Measurements from ENCODE around the gene S1PR1. TPM values are rescaled to one million over a fixed set of nuclear protein-coding genes. Genes with fewer than 3 reads are reported as not detected.

Gene S1PR1
- total RNA-seq, 6 donors from 2014 or later, result 18.9 to 130 (median 76.5) TPM

DNA sequence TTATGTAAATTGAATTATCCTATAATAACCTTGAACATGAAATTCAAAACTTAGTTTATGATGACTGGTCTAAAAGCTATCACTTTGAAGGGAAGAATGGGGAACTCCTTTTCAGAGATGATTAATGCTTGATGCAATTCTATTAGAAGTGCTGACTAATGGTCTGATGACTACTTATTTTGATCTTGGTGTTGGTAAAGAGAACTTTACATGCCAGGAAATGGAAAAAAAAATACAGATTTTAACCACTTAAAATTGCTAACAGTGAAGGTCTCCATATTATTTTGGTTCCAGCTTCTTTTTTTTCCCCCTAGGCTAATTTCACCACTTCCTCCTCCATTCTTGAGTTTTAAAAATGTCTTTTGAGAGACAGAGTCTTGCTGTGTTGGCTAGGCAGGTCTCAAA lies 22.9 kb downstream of the S1PR1 start:
- TF ChIP-seq, protein P1, sequence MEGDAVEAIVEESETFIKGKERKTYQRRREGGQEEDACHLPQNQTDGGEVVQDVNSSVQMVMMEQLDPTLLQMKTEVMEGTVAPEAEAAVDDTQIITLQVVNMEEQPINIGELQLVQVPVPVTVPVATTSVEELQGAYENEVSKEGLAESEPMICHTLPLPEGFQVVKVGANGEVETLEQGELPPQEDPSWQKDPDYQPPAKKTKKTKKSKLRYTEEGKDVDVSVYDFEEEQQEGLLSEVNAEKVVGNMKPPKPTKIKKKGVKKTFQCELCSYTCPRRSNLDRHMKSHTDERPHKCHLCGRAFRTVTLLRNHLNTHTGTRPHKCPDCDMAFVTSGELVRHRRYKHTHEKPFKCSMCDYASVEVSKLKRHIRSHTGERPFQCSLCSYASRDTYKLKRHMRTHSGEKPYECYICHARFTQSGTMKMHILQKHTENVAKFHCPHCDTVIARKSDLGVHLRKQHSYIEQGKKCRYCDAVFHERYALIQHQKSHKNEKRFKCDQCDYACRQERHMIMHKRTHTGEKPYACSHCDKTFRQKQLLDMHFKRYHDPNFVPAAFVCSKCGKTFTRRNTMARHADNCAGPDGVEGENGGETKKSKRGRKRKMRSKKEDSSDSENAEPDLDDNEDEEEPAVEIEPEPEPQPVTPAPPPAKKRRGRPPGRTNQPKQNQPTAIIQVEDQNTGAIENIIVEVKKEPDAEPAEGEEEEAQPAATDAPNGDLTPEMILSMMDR (IDR thresholded peaks at IDR 0.05), result no peak
- TF ChIP-seq POLR2A (IDR thresholded peaks at IDR 0.05) (no peak), EP300 (IDR thresholded peaks at IDR 0.05) (peak in 1 of 4 donors; percentile 19)
- DNase-seq (no peak), ATAC-seq (ENCODE audit: low FRiP score in 2 of 2) (peak in 1 of 2 donors; percentile 77)
- Histone ChIP-seq H3K27me3 (no peaks in the 10 kb centered on the region), H3K36me3 (no peaks in the 10 kb centered on the region), H3K4me3 (no peak overlapping the region), H3K27ac (peak overlapping the region; percentile 39 to 67 (median 54)), H3K9me3 (no peaks in the 10 kb centered on the region), H3K4me1 (peaks cover 39 to 53% (median 42%) of the 10 kb centered on the region in 4 donors)

DNA sequence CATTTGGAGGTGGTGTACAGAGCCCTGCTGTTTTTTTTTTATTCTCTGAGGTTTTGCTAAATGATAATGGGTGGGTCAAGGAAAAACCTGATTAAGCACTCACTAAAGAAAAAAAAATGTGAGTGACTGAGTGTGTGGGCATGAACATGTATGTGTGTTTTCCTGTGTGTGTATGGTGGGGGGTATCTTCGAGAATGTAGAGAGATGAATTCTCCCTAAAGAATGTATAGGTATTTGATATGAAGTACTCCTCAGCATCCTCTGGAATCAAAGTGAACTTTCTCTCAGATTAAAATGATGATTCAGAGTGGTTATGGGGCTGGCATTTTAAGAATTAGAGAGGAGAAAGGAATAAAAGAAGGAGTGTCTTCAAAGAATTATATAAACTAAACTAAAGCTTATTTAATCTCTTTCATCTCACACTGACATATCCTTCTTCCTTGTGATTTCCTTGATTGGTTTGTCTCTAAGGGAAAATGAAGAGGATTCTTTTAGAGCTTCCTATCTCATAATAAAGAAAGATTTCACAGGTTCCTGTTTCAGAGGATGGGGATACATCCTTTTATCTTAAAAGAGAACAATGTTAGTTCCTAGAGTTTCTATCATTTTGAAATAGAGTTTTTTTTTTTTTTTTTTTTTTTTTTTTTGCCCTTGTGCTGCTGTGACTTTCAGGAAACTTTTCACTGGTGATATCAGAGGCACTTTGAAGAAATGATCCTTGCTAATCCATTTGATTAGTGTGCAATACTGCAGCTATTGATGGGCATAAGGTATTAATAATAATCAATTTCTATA lies 23.9 kb downstream of the S1PR1 start:
- TF ChIP-seq POLR2A (IDR thresholded peaks at IDR 0.05) (no peak), EP300 (IDR thresholded peaks at IDR 0.05) (no peak), POLR2AphosphoS5 (IDR thresholded peaks at IDR 0.05) (no peak)
- TF ChIP-seq, protein P1 (IDR thresholded peaks at IDR 0.05), result no peak
- WGBS, 2 donors, result 50 to 74% methylated on average over 1 of the region's 1 CpG
- ATAC-seq (ENCODE audit: low FRiP score in 2 of 2) (no peak), DNase-seq (no peak)
- no peak overlapping the region for H3K4me3 ChIP-seq
- no peaks in the 10 kb centered on the region for H3K9me3 ChIP-seq
- H3K4me1 ChIP-seq, result peaks cover 46 to 59% (median 48%) of the 10 kb centered on the region in 4 donors
- H3K27ac ChIP-seq, result peak overlapping the region; percentile 39 to 67 (median 54)
- H3K36me3 ChIP-seq, result no peaks in the 10 kb centered on the region
- H3K27me3 ChIP-seq, result no peaks in the 10 kb centered on the region

DNA sequence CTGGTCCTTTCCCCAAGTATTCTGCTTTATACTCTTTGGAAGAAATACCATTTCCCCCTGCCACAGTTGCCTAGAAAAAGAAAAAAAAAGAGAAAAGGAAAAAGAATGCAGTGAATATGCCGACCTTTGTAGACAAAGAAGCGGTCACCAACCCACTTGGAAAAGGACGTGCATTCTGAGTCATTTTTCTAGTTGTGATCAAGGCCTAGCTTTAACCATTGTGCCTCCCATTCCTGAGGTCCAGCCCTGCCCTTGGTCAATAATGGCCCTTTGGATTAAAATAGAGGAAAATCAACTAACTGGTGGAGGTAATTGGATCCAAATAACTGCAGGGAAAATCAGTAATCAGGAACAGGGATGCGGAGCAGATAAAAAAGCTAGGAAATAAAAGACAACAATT lies 24.8 kb downstream of the S1PR1 start:
- H3K4me1 ChIP-seq, result peaks cover 46 to 59% (median 48%) of the 10 kb centered on the region in 4 donors
- no peaks in the 10 kb centered on the region for H3K27me3 ChIP-seq
- DNase-seq (no peak), ATAC-seq (ENCODE audit: low FRiP score in 2 of 2) (no peak)
- H3K36me3 ChIP-seq, result no peaks in the 10 kb centered on the region
- TF ChIP-seq EP300 (IDR thresholded peaks at IDR 0.05), result no peak
- TF ChIP-seq POLR2AphosphoS5 (IDR thresholded peaks at IDR 0.05), result no peak
- TF ChIP-seq, protein P1 (IDR thresholded peaks at IDR 0.05), result no peak
- no peak for TF ChIP-seq POLR2A (IDR thresholded peaks at IDR 0.05)
- H3K27ac ChIP-seq, result peak overlapping the region in 3 of 4 donors; percentile 9 to 66 (median 62)
- H3K4me3 ChIP-seq, result no peak overlapping the region
- 80 to 85% methylated on average over 4 of the region's 4 CpGs for WGBS, 2 donors
- no peaks in the 10 kb centered on the region for H3K9me3 ChIP-seq

DNA sequence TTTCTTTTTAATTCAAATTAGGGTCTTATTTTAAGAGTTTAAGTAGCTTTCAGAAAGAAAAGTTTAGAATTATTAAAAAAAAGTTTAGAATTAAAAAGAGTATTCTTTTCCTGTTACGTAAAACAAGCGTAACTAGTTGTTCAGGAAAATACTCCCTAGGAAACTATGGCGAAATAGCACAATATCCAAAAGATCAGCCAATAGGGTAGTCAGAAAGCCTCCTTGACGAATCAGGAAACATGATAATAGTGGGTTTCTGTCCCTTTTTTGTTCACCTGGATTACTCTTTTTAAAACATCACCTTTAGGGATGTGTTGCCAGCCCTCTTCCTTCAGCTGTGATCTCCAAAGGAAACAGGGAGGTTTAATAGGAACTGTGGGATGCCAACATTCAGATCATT lies 25.2 kb downstream of the S1PR1 start:
- no peaks in the 10 kb centered on the region for H3K36me3 ChIP-seq
- no peak overlapping the region for H3K4me3 ChIP-seq
- no peaks in the 10 kb centered on the region for H3K27me3 ChIP-seq
- H3K27ac ChIP-seq, result peak overlapping the region; percentile 49 to 66 (median 60)
- peaks cover 46 to 59% (median 48%) of the 10 kb centered on the region in 4 donors for H3K4me1 ChIP-seq
- no peak for TF ChIP-seq POLR2A (IDR thresholded peaks at IDR 0.05)
- no peak for TF ChIP-seq POLR2AphosphoS5 (IDR thresholded peaks at IDR 0.05)
- no peak for TF ChIP-seq EP300 (IDR thresholded peaks at IDR 0.05)
- TF ChIP-seq, protein P1 (IDR thresholded peaks at IDR 0.05), result no peak
- WGBS, 2 donors, result 69 to 79% methylated on average over 4 of the region's 4 CpGs
- no peaks in the 10 kb centered on the region for H3K9me3 ChIP-seq
- ATAC-seq (ENCODE audit: low FRiP score in 2 of 2) (no peak), DNase-seq (no peak)
